NCI-H82 treated with DMSO at 0.1 percent for 48 hours (cell line): ENCODE measurements around the gene GPR107.

ENCODE experiments used
- DNase-seq: peaks from one replicate; lab custom pipeline; 2025; ENCODE audit not compliant: unreplicated experiment; lab: John Stamatoyannopoulos, UW

The GPR107 gene

GRCh38 chr9:130053109-130053503, 600 bp upstream of the GPR107 start:
- DNase-seq, result no peak

- no peak for DNase-seq
Observed at GRCh38 chr9:130054325-130054786, 650 bp downstream of the GPR107 start.

DNA sequence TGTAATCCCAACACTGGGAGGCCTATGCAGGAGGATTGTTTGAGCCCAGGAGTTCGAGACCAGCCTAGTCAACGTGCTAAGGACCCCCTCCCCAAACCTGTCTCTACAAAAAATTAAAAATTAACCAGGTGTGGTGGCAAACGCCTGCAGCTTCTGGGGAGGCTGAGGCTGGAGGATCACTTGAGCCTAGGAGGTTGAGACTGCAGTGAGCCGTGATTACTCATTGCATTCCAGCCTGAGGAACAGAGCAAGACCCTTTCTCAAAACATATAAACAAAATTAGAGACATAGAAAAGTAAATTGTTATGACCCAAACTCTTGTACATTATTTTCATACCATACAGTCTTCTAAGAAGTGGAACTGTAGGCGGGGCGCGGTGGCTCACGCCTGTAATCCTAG, 1.1 kb downstream of the GPR107 start:
- no peak for DNase-seq

DNA sequence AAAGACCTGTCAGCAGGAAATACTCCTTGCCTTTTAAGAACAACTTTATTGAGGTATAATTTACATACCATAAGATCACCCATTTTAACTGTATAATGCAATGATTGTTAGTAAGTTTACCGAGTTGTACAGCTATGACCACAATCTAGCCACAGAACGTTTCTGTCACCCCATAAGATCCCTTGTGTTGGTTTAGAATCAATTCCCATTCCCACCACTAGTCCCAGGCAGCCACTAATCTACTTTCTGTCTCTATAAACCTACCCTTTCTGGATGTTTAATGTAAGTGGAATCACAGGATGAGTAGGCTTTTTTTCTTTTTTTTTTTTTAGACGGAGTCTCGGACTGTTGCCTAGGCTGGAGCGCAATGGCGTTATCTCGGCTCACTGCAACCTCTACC, 4.4 kb downstream of the GPR107 start:
- DNase-seq, result no peak

- no peak for DNase-seq
Observed at GRCh38 chr9:130058887-130059286, 5.2 kb downstream of the GPR107 start.

- no peak for DNase-seq
Observed at GRCh38 chr9:130060296-130060695, 6.6 kb downstream of the GPR107 start.

DNA sequence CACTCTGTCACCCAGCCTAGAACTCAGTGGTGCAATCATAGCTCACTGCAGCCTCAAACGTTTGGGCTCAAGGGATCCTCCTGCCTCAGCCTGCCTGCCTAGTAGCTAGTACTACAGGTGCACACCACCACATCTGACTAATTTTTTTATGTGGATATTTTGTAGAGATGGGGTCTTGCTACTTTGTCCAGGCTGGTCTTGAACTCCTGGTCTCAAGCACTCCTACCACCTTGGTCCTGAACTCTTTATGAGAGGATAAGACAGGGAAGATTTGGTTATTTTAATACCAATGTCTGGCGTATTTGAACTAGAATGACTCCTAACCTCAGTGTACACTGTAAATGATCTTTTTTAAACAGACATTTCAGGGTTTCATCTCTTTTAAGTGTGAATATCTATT, 9.0 kb downstream of the GPR107 start:
- DNase-seq, result no peak

DNA sequence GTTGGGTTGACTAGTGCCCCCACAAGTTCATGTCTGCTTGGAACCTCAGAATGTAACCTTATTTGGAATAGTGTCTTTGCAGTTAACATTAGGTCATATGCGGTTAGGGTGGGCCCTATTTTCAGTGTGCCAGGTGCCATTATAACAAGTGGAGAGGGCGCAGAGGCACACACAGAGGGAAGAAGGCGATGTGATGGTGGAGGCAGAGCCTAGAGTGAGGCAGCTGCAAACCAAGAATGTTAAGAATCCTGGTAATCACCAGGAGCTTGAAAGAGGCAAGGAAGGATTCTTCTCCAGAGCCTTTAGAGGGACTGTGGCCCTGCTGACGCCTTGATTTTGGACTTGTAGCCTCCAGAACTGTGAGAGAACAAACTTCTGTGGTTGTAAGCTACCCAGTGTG, 10.9 kb downstream of the GPR107 start:
- no peak for DNase-seq

DNA sequence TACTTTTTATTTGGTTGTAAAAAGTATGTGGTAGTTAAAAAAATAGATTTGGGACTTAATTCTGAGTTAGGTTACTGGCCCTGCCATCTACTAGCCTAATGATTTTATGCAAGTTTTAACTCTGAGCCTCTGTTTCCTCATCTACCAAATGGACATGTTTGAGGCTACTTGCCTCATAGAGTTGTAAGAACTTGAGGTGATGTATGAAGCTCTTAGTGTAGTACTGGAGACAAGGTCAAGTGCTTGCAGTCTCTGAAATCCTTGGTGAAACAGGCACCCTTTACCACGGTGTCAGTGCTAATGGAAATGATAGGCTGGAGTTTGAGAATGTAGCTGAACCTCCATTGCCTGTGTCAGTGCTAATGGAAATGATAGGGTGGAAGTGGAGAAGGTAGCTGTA, 15.3 kb downstream of the GPR107 start:
- no peak for DNase-seq

DNA sequence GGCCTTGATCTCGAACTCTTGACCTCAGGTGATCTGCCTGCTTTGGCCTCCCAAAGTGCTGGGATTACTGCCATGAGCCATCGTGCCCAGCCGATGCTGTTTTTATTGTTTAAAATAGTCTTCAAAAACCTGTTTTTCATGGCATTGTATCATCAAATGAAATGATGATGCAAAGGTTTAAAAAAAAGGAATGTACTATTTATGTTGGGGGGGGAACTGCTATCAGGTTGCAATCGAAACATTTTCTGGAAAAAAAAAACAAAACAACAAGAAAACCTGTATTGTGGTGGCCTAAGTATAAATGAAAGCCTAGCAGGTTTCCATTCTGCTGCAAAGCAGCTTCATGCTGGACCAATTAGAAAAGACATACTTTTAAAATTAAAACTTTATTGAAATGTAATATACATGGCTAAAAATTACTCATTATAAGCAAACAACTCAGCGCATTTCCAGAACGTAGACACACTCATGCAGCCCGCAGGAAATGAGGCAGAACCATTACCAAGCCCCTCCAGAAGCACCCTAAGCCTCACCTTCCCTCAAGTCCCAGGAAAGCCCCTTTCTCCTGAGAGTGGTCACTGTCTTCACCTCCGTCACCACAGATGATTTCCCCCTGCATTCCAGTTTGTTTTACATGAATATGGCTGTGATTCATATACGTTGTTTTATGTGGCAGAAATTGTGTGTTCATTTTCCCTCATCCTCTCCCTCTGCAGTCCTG, 19.0 kb downstream of the GPR107 start:
- DNase-seq, result no peak

GRCh38 chr9:130073373-130073772, 19.7 kb downstream of the GPR107 start:
- DNase-seq, result no peak

- DNase-seq, result no peak
Observed at GRCh38 chr9:130078547-130078946, 24.8 kb downstream of the GPR107 start.

- no peak for DNase-seq
Observed at GRCh38 chr9:130084337-130084736, 30.6 kb downstream of the GPR107 start.

DNA sequence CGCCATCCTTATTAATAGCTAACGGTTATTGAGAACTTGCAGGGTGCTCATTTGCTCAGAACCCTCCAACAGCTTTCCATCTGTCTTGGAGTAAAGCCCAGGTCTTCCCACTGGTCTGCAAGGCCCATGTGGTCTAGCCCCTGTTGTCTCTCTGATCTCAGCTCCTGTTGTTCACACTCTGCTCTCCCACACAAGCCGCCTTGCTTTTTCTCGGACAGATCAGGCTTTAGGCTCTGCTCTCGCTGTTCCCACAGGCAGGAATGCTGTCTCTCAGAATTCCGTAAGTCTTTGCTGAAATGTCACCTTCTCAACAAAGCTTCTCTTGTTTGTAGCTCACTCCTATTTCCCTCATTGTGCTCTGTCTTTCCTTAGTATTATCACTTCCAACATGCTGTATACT, 34.3 kb downstream of the GPR107 start:
- no peak for DNase-seq

GRCh38 chr9:130089141-130089540, 35.4 kb downstream of the GPR107 start:
- no peak for DNase-seq

- no peak for DNase-seq
Observed at GRCh38 chr9:130090915-130091314, 37.2 kb downstream of the GPR107 start.

GRCh38 chr9:130092910-130093309, 39.2 kb downstream of the GPR107 start:
- DNase-seq, result no peak

- DNase-seq, result no peak
Observed at GRCh38 chr9:130095872-130096271, 42.2 kb downstream of the GPR107 start.

- no peak for DNase-seq
Observed at GRCh38 chr9:130100681-130101080, 47.0 kb downstream of the GPR107 start.

- DNase-seq, result no peak
Observed at GRCh38 chr9:130101915-130102314, 48.2 kb downstream of the GPR107 start.

GRCh38 chr9:130104491-130105193, 50.9 kb downstream of the GPR107 start:
- DNase-seq, result no peak

GRCh38 chr9:130106860-130107233, 53.1 kb downstream of the GPR107 start:
- no peak for DNase-seq
